NCI-H774 (cell line): ENCODE measurements around the gene NLN.

Source experiments
- DNase-seq: peaks from one replicate; lab custom pipeline; 2025; lab: John Stamatoyannopoulos, UW

NLN gene

DNA sequence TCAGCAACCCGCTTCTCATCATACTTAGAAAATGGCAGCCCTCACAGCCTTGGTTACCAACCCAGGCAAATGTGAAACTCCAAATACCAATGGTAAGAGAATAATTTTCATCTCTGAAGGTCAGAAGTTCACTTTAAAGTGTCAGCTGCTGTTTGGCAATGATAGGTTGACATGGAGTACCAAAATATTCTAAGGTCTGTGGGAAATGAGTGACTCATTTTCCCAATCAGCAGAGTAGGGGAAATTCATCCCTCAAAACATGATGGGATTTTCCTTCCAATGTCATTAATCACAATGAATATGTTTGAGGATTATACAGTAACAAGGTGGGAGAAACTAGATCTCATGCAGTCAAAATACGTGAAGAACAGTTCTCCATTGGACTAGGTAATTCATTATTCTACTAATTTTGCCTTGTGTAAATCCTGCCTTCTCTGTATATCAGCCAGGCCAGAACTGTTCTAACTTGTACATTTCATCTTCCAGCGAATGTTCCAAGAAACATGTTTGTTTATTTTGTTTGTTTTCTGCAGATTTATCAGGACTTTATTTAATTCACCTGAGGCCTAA, 151.3 kb downstream of the NLN start:
- DNase-seq: no peak

DNA sequence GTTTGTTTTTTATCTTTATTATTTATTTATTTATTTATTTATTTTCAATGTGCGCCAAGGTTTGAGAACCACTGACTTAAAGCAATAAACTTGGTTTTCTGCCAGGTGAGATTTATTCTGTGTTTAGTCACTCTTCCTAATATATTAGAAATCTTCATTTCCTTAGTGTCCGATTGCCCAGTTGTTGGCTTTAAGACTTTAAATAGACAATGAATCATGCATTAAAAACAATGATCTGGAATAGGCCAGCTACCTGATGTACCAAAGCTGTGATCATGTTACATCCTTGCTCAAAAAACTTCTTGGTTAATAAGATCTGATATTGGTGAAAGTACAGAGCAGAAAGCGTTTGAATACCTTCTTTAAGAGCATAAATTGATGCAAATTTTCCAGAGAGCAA, 152.2 kb downstream of the NLN start:
- DNase-seq: no peak

DNA sequence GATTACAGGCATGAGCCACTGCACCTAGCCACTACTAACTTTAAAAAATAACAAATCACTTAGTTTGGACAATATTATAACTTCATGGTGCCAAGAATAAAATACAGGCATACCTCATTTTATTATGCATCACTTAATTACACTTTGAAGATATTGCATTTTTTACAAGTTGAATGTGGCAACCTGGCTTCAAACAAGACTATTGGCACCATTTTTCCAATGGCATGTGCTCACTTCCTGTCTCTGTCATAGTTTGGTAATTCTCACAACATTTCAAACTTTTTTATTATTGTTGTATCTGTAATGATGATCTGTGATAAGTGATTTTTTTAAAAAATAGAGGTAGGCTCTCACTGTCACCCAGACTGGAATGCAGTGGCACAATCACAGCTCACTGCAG, 154.5 kb downstream of the NLN start:
- no peak for DNase-seq

DNA sequence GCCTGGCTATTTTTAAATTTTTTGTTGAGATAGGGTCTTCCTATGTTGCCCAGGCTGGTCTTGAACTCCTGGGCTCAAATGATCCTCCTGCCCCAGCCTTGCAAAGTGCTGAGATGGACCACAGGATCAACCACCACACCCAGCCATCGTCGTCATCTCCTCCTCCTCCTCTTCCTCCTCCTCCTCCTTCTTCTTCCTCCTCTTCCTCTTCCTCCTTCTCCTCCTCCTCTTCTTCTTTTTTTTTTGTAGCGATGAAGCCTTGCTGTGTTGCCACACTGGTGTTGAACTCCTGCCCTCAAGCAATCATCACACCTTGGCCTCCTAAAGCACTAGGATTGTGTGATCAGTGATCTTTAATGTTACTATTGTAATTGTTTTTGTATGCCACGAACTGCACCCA, 155.0 kb downstream of the NLN start:
- DNase-seq: no peak
